IPS DF 6.9 (cell line): ENCODE results near the gene IQGAP2.
"Not testable (repeated sequence)": the region's sequence is repeated elsewhere in the genome, so short reads cannot be mapped to it uniquely, and the experiment has no call there.

ENCODE experiments used
- DNase-seq: peaks from one replicate; pipeline ENCODE4 v3.0.0-alpha.2; 2013; ENCODE audit warnings: low read depth, low spot score
- H3K27ac ChIP-seq: one replicate; pipeline ENCODE4 v1.5.1; 2013; ENCODE audit warnings: low read length, control low read depth
- H3K27me3 ChIP-seq: 2 replicates; pipeline ENCODE4 v1.6.1; 2013; ENCODE audit warnings: mild to moderate bottlenecking, low read length; ENCODE audit not compliant: control insufficient read depth, insufficient read depth
- H3K36me3 ChIP-seq: 2 replicates; pipeline ENCODE4 v1.6.1; 2013; ENCODE audit warnings: low read length; ENCODE audit not compliant: control insufficient read depth, insufficient read depth
- H3K4me1 ChIP-seq: 2 replicates; pipeline ENCODE4 v1.6.1; 2013; ENCODE audit warnings: low read length; ENCODE audit not compliant: control insufficient read depth, insufficient read depth
- H3K4me3 ChIP-seq: 2 replicates; pipeline ENCODE4 v1.5.1; 2013; ENCODE audit warnings: mild to moderate bottlenecking, low read length
- H3K9me3 ChIP-seq: 2 replicates; pipeline ENCODE4 v1.6.1; 2013; ENCODE audit warnings: low read length, inconsistent platforms; ENCODE audit not compliant: control insufficient read depth, insufficient read depth
- WGBS: extraction: QIAGEN DNeasy Blood & Tissue Kit; methylation state at CpG from one replicate; pipeline ENCODE4 v1.1.7; 2013; ENCODE audit warnings: mixed read lengths, missing lambda C conversion rate; ENCODE audit not compliant: insufficient read length, insufficient coverage; 5-methylcytosine and 5-hydroxymethylcytosine counted together

Gene IQGAP2

GRCh38 chr5:76590027-76590426 lies 186.9 kb downstream of the IQGAP2 start:
- Histone ChIP-seq H3K36me3 (no peaks in the 10 kb centered on the region; the same call in 1 of the 2 replicates), H3K4me3 (no peak overlapping the region), H3K9me3 (no peaks in the 10 kb centered on the region), H3K27me3 (no peaks in the 10 kb centered on the region), H3K4me1 (no peaks in the 10 kb centered on the region), H3K27ac (no peak overlapping the region)
- WGBS = no CpG with 5 or more reads among the region's 1 CpG
- no peak for DNase-seq

DNA sequence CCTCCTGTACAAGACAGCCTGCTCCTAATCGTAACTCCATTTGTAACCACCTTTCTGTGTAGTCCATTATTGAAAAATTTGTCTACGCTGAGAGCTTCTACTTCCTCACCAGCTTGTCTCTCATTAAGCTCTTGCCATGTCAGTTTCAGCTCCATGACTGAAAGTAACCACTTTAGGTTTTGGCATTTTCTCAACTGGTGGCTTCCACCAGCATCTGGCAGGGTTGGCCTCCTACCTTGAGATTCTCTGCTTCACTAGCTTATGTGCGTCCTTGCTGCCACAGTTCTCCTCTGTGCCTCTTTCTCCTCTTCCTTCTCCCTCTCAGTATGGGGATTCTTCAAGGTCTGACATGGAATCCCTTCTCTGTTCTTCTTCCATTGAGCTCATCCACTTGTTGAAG lies 188.3 kb downstream of the IQGAP2 start:
- no peak for DNase-seq
- H3K27me3 ChIP-seq = no peaks in the 10 kb centered on the region
- WGBS = no CpG with 5 or more reads among the region's 3 CpGs
- H3K4me3 ChIP-seq = no peak overlapping the region
- no peaks in the 10 kb centered on the region for H3K4me1 ChIP-seq
- H3K27ac ChIP-seq = no peak overlapping the region
- no peaks in the 10 kb centered on the region for H3K9me3 ChIP-seq
- no peaks in the 10 kb centered on the region; the same call in 1 of the 2 replicates for H3K36me3 ChIP-seq

DNA sequence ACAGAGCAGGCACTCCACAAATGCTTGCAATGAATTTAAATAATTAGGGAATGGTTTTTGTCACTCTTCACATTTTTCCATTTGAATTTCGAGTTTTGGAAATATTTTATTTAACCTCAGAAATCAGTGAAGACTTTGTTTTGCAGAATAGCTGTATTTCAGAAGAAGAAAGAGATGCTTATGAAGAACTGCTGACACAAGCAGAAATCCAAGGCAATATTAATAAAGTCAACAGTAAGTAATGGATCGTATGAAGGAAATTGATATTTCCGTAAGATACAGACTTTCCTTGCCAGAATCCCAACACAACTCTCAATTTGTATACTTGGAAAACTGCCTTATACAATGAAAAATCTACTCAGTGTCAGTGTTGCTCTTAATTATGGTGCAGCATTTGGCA lies 189.6 kb downstream of the IQGAP2 start:
- DNase-seq = no peak
- Histone ChIP-seq H3K4me3 (no peak overlapping the region), H3K36me3 (no peaks in the 10 kb centered on the region; the same call in 1 of the 2 replicates), H3K27ac (no peak overlapping the region), H3K27me3 (no peaks in the 10 kb centered on the region), H3K4me1 (no peaks in the 10 kb centered on the region), H3K9me3 (no peaks in the 10 kb centered on the region)
- WGBS = no CpG with 5 or more reads among the region's 3 CpGs

GRCh38 chr5:76594107-76594506 lies 191.0 kb downstream of the IQGAP2 start:
- no peak overlapping the region for H3K27ac ChIP-seq
- H3K36me3 ChIP-seq = no peaks in the 10 kb centered on the region; the same call in 1 of the 2 replicates
- no peak for DNase-seq
- H3K4me3 ChIP-seq = no peak overlapping the region
- WGBS = no CpG with 5 or more reads among the region's 4 CpGs
- H3K27me3 ChIP-seq = no peaks in the 10 kb centered on the region
- no peaks in the 10 kb centered on the region for H3K9me3 ChIP-seq
- H3K4me1 ChIP-seq = no peaks in the 10 kb centered on the region

- no peak overlapping the region for H3K27ac ChIP-seq
- H3K36me3 ChIP-seq = no peaks in the 10 kb centered on the region; the same call in 1 of the 2 replicates
- no peaks in the 10 kb centered on the region for H3K27me3 ChIP-seq
- H3K9me3 ChIP-seq = no peaks in the 10 kb centered on the region
- H3K4me1 ChIP-seq = no peaks in the 10 kb centered on the region
- H3K4me3 ChIP-seq = no peak overlapping the region
- no peak for DNase-seq
- no CpG with 5 or more reads among the region's 3 CpGs for WGBS
Observed at GRCh38 chr5:76595755-76596481, 192.8 kb downstream of the IQGAP2 start.

DNA sequence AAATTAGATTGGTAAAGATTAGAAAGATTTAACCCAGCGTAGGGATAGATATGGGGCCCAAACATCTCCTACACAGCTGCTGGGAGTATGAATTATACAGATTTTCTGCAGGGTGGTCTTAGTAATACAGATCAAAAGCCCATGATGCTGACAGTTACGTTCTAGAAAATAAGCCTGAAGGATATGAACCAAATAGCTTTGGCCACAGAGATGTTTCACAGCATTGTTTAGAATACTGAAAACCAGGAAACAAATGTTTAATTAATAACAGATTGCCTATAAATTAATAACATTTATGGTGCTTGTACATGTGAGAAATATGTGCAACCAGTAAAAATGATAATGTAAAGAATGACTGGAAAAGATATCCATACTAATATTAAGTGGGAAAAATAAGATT lies 195.4 kb downstream of the IQGAP2 start:
- H3K9me3 ChIP-seq = no peaks in the 10 kb centered on the region
- H3K36me3 ChIP-seq = no peaks in the 10 kb centered on the region
- no peak for DNase-seq
- no peak overlapping the region for H3K27ac ChIP-seq
- no peak overlapping the region for H3K4me3 ChIP-seq
- no peaks in the 10 kb centered on the region for H3K4me1 ChIP-seq
- H3K27me3 ChIP-seq = no peaks in the 10 kb centered on the region
- WGBS = no CpG with 5 or more reads among the region's 2 CpGs

DNA sequence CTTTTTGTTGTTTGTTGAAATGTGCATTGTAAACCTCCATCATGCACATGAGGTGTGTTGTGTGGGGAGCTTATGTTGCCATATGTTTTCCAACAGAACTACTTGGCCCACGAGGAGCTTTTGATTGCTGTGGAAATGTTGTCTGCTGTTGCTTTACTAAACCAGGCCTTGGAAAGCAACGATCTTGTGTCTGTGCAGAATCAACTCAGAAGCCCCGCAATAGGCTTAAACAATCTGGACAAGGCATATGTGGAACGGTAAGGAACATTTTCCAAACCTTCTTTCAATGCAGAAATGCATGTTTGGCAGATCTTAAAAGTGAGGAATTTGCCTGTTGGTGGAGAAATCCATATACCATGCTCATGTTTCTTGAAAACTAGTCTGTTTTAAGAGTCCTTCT lies 197.6 kb downstream of the IQGAP2 start:
- no CpG with 5 or more reads among the region's 4 CpGs for WGBS
- Histone ChIP-seq H3K9me3 (no peaks in the 10 kb centered on the region), H3K4me1 (no peaks in the 10 kb centered on the region), H3K4me3 (no peak overlapping the region), H3K27me3 (no peaks in the 10 kb centered on the region), H3K36me3 (no peaks in the 10 kb centered on the region), H3K27ac (no peak overlapping the region)
- no peak for DNase-seq

GRCh38 chr5:76601470-76601869 lies 198.4 kb downstream of the IQGAP2 start:
- Histone ChIP-seq H3K36me3 (no peaks in the 10 kb centered on the region), H3K4me1 (no peaks in the 10 kb centered on the region), H3K27ac (no peak overlapping the region), H3K4me3 (no peak overlapping the region), H3K9me3 (no peaks in the 10 kb centered on the region), H3K27me3 (no peaks in the 10 kb centered on the region)
- no CpG with 5 or more reads among the region's 3 CpGs for WGBS
- DNase-seq = peak; percentile 37

DNA sequence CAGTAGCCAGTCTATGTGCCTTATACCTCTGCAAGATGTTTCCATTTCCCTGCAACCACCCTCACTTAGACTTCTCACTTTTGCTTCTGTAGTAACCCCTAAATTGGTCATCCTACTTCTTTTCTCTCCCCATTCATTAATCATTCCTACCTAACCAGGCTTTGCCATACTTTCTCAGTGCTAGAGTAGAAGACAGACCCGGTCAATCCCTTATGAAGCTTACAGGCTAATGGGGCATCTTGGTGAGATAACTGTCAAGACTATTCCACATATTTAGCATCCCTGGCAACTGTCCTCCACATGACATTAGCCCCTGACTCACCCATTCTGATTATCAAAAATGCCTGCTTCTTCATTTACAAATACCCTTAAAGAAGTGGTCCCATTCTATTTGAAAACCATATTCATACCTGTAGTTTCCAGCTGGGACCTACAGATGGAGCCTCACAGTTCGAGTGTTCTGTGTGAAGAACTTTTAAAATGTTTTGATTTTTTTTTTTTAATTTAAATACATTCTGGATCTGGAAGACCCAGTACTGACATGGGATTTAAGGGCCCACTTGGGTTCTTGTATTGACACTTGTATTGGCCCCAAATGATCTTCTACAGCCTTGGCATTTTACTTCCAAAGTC lies 199.1 kb downstream of the IQGAP2 start:
- Histone ChIP-seq H3K36me3 (no peaks in the 10 kb centered on the region), H3K4me3 (no peak overlapping the region), H3K4me1 (no peaks in the 10 kb centered on the region), H3K27me3 (no peaks in the 10 kb centered on the region), H3K9me3 (no peaks in the 10 kb centered on the region), H3K27ac (no peak overlapping the region)
- WGBS = no CpG with 5 or more reads among the region's 2 CpGs
- no peak for DNase-seq

GRCh38 chr5:76603991-76604390 lies 200.9 kb downstream of the IQGAP2 start:
- no CpG with 5 or more reads among the region's 1 CpG for WGBS
- not testable (repeated sequence) for H3K27me3 ChIP-seq, H3K9me3 ChIP-seq, H3K4me1 ChIP-seq, H3K4me3 ChIP-seq, H3K36me3 ChIP-seq, DNase-seq, H3K27ac ChIP-seq

DNA sequence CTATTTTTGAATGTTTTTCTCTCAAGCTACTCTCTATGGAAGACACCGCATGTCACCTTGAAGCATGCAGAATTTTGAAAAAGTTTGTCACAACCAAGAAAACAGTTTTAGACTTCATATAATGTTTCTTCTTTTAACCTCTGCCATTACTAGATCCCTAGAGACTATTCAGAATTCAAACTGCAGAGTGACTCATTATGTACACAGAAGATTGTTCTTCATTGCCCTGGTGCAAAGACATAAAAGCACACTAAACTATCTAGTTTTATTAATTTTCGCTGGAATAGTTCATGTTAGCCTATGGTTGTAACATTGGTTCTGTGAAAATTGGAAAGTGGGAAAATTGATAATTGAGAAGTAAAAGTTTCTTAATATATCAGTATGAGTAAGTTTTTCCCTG lies 201.8 kb downstream of the IQGAP2 start:
- Histone ChIP-seq H3K4me1 (0 out of 2 replicates have a peak, but pooled peaks cover 1% of the 10 kb centered on the region), H3K27me3 (no peaks in the 10 kb centered on the region), H3K27ac (no peak overlapping the region), H3K36me3 (no peaks in the 10 kb centered on the region), H3K4me3 (no peak overlapping the region), H3K9me3 (no peaks in the 10 kb centered on the region)
- no peak for DNase-seq
- 100% methylated on average over 1 of the region's 2 CpGs for WGBS
